HepG2 (cell line): ENCODE measurements around the gene SPATA32. TPM values are rescaled to one million over a fixed set of nuclear protein-coding genes. Genes with fewer than 3 reads are reported as not detected.

Source experiments
- HINFP ChIP-seq: sonication (generic); formaldehyde crosslinking; IDR thresholded peaks from 2 replicates; pipeline ENCODE4 v1.4.0; 2020; ENCODE audit warnings: low read depth, mild to moderate bottlenecking, missing genetic modification reagents
- IRX3 ChIP-seq: sonication (generic); formaldehyde crosslinking; IDR thresholded peaks from 2 replicates; pipeline ENCODE4 v1.8.1; 2023; ENCODE audit warnings: mild to moderate bottlenecking, low read depth, missing genetic modification reagents, borderline replicate concordance
- JUND ChIP-seq: sonication (generic); formaldehyde crosslinking; IDR thresholded peaks from 2 replicates; pipeline ENCODE4 v1.8.0; 2022; ENCODE audit warnings: mild to moderate bottlenecking, missing genetic modification reagents
- MTERF4 ChIP-seq: sonication (generic); formaldehyde crosslinking; IDR thresholded peaks from 2 replicates; pipeline ENCODE4 v1.8.0; 2023; ENCODE audit warnings: mild to moderate bottlenecking, missing genetic modification reagents
- MYNN ChIP-seq: sonication (generic); formaldehyde crosslinking; IDR thresholded peaks from 2 replicates; pipeline ENCODE4 v1.4.0; 2020; ENCODE audit warnings: mild to moderate bottlenecking, low read depth, missing genetic modification reagents
- PCBP1 ChIP-seq: fragments of 200-400 bp; formaldehyde crosslinking; IDR thresholded peaks from 2 replicates; pipeline ENCODE4 v1.6.1; 2017; ENCODE audit warnings: mild to moderate bottlenecking, low read depth, low read length, borderline replicate concordance
- PREB ChIP-seq: sonication (generic); formaldehyde crosslinking; IDR thresholded peaks from 2 replicates; pipeline ENCODE4 v1.4.0; 2020; ENCODE audit warnings: missing genetic modification reagents
- RXRA ChIP-seq: sonication (generic); formaldehyde crosslinking; IDR thresholded peaks from 2 replicates; pipeline ENCODE4 v1.5.1; 2020; ENCODE audit warnings: missing genetic modification reagents
- SOX5 ChIP-seq: IDR thresholded peaks from 2 replicates; pipeline ENCODE4 v1.6.1; 2016; ENCODE audit warnings: borderline replicate concordance
- U2AF1 ChIP-seq: fragments of 200-400 bp; formaldehyde crosslinking; optimal IDR thresholded peaks from 2 replicates; pipeline ENCODE3; 2017; ENCODE audit warnings: mild to moderate bottlenecking, low read depth, low read length
- ZNF335 ChIP-seq: sonication (generic); formaldehyde crosslinking; IDR thresholded peaks from 2 replicates; pipeline ENCODE4 v1.4.0; 2020; ENCODE audit warnings: missing genetic modification reagents
- ZNF768 ChIP-seq: sonication (generic); formaldehyde crosslinking; IDR thresholded peaks from 2 replicates; pipeline ENCODE4 v1.4.0; 2020; ENCODE audit warnings: missing genetic modification reagents
- polyA plus RNA-seq, 8 experiments: library from polyadenylated mRNA; depleted of rRNA in 3 of 8; stranded (reverse) in 7 of 8; unstranded in 1 of 8; fragments of >200 nt; fragmentation: Illumina TruSeq in 4 of 8; extraction: Trizol in 4 of 8; gene quantifications; 2 replicates each; pipeline versions ENCODE4 v1.2.1 to v1.2.3, GENCODE V29; 2011 to 2016; ENCODE audit warnings: low read depth in 4 of 8, missing spikeins in 1 of 8, mixed read lengths in 1 of 8; ENCODE audit not compliant: insufficient read depth in 1 of 8
- total RNA-seq, 5 experiments: library from RNA; depleted of rRNA; stranded (reverse); fragments of >200 nt; fragmentation: Illumina TruSeq; extraction: Trizol; gene quantifications; 2 replicates each; pipeline ENCODE4 v1.2.3, GENCODE V29; 2016; ENCODE audit warnings: low read depth in 1 of 5

Gene SPATA32
- total and polyA plus RNA-seq, 2 of the 13 experiments (the other 11 are each of a cell fraction or from before 2014, with no cell fraction given), result not detected

- no peak for TF ChIP-seq PREB (CRISPR knock-in tag)
- TF ChIP-seq ZNF768 (CRISPR knock-in tag), result no peak
- no peak for TF ChIP-seq HINFP
- TF ChIP-seq MYNN, result no peak
- no peak for TF ChIP-seq JUND
- TF ChIP-seq RXRA (CRISPR knock-in tag), result no peak
- TF ChIP-seq IRX3, result no peak
- no peak for TF ChIP-seq MTERF4
- TF ChIP-seq U2AF1, result no peak
- TF ChIP-seq SOX5, result no peak
- TF ChIP-seq PCBP1, result no peak
- no peak for TF ChIP-seq ZNF335 (CRISPR knock-in tag)
These were observed 48.8 kb upstream of the SPATA32 start (continued) for GRCh38 chr17:45310380-45311324.
